DOHH2 (cell line): Measurements from ENCODE around the gene PIBF1.

Experiments used
- CTCF ChIP-seq: fragments of 200-600 bp; sonication (generic); IDR thresholded peaks from one replicate; pipeline ENCODE4 v1.5.1; 2014; ENCODE audit warnings: antibody characterized with exemption, mild to moderate bottlenecking, low read depth, low read length; ENCODE audit not compliant: poor library complexity, severe bottlenecking
- EZH2phosphoT487 ChIP-seq: fragments of 200-600 bp; sonication (generic); IDR thresholded peaks from 2 replicates; pipeline ENCODE4 v1.6.1; 2017; ENCODE audit warnings: borderline replicate concordance, mild to moderate bottlenecking, antibody characterized with exemption, low read length, moderate library complexity, mixed read lengths

GRCh38 chr13:72990953-72991352, 209.0 kb downstream of the PIBF1 start:
- TF ChIP-seq EZH2phosphoT487 (no peak), CTCF (no peak)
